Caco-2 (cell line): ENCODE data around the gene C3orf22. TPM values are rescaled to one million over a fixed set of nuclear protein-coding genes. Genes with fewer than 3 reads are reported as not detected.

Experiments used
- BruUV-seq: library from RNA; stranded (reverse); fragments of 400-500 nt; replicated peaks from 2 replicates; lab custom pipeline; 2021; lab: Mats Ljungman, UMichigan
- CTCF ChIA-PET: fragments of 300-600 bp; sonication (Branson Sonifier 250); formaldehyde crosslinking; loops from one replicate; lab custom pipeline; 2022; ENCODE audit warnings: antibody characterized with exemption; lab: Charles Lee
- POLR2A ChIA-PET: fragments of 300-600 bp; sonication (Branson Sonifier 250); formaldehyde crosslinking; loops from one replicate; lab custom pipeline; 2022; ENCODE audit warnings: antibody characterized with exemption; lab: Charles Lee
- DNase-seq, 2 experiments: peaks; one replicate each; pipeline versions ENCODE4 v3.0.0 to v3.0.0-alpha.2; 2020 to 2022
- H3K27me3 ChIP-seq: replicated peaks from 2 replicates; pipeline ENCODE4 v1.6.0; 2011; ENCODE audit warnings: low read length; ENCODE audit not compliant: control insufficient read depth, insufficient read depth
- H3K36me3 ChIP-seq: 2 replicates; pipeline ENCODE4 v1.5.1; 2011; ENCODE audit warnings: low read length; ENCODE audit not compliant: control insufficient read depth, insufficient read depth
- H3K4me1 ChIP-seq: fragments of 250-450 bp; sonication (Bioruptor Pico); 2 replicates; pipeline ENCODE4 v1.5.1; 2020; ENCODE audit warnings: mild to moderate bottlenecking
- H3K4me3 ChIP-seq: 2 replicates; pipeline ENCODE4 v1.5.1; 2011; ENCODE audit warnings: low read depth, mild to moderate bottlenecking, control low read depth, low read length
- H3K9me3 ChIP-seq: fragments of 250-450 bp; sonication (Bioruptor Pico); 2 replicates; pipeline ENCODE4 v1.5.1; 2020; ENCODE audit warnings: mild to moderate bottlenecking, moderate library complexity
- H3K27ac Mint-ChIP-seq: one replicate; pipeline ENCODE4 v1.8.0; 2022; ENCODE audit warnings: mixed read lengths; ENCODE audit not compliant: unreplicated experiment
- H3K27me3 Mint-ChIP-seq: one replicate; pipeline ENCODE4 v1.8.0; 2022; ENCODE audit warnings: mixed read lengths; ENCODE audit not compliant: insufficient read depth, unreplicated experiment
- H3K36me3 Mint-ChIP-seq: one replicate; pipeline ENCODE4 v1.8.0; 2022; ENCODE audit warnings: mild to moderate bottlenecking, mixed read lengths; ENCODE audit not compliant: insufficient read depth, unreplicated experiment
- H3K4me1 Mint-ChIP-seq: one replicate; pipeline ENCODE4 v1.8.0; 2022; ENCODE audit warnings: low read depth, mixed read lengths; ENCODE audit not compliant: unreplicated experiment
- H3K4me3 Mint-ChIP-seq: one replicate; pipeline ENCODE4 v1.8.0; 2022; ENCODE audit warnings: mild to moderate bottlenecking, moderate library complexity, mixed read lengths; ENCODE audit not compliant: unreplicated experiment
- H3K9me3 Mint-ChIP-seq: one replicate; pipeline ENCODE4 v1.8.0; 2022; ENCODE audit warnings: mixed read lengths; ENCODE audit not compliant: unreplicated experiment
- intact Hi-C: fragments of 100-400 bp; cut with micrococcal nuclease; formaldehyde crosslinking; loops from one replicate; pipeline ENCODE4 v1.10.0; 2022; ENCODE audit not compliant: unreplicated experiment
- total RNA-seq: library from RNA; stranded (reverse); gene quantifications from 2 replicates; pipeline ENCODE4 v1.2.3, GENCODE V29; 2022
- TF ChIP-seq, protein P1 (sequence below), 2 experiments: fragments of 200-600 bp in 1 of 2; IDR thresholded peaks; 1 replicate in 1 of 2; 2 replicates in 1 of 2; pipeline versions ENCODE4 v1.5.1 to v1.8.0; 2011 to 2022; ENCODE audit warnings: antibody characterized with exemption in 1 of 2, control low read depth in 1 of 2, inconsistent platforms in 1 of 2, low read depth in 1 of 2, low read length in 1 of 2, mild to moderate bottlenecking in 1 of 2, moderate library complexity in 1 of 2; ENCODE audit not compliant: insufficient read depth in 1 of 2, severe bottlenecking in 1 of 2, unreplicated experiment in 1 of 2

The C3orf22 gene
- total RNA-seq, 1 experiment from 2014 or later = not detected

DNA sequence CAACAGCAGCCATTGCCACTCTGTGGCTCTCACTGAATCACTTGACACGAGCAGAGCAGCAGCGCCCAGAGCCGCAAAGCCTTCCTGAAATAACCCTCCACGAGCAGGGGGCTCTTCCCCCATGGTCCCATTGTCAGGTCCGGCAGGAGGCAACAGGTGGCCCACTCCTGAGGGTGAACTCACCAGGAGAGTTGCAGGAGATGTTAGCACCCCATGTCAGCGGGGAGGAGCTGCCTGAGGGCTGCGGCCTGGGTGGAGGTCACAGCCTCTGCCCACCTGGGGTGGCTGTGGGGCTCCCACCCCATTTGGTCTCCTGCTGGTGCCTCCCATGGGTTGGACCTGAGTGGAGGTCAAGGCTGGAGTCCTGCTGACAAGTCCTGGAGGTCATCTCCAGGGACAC, 12.3 kb upstream of the C3orf22 start:
- H3K9me3 Mint-ChIP-seq = no peaks in the 10 kb centered on the region
- BruUV-seq = no TSS peak
- no peaks in the 10 kb centered on the region for H3K27me3 ChIP-seq
- H3K36me3 Mint-ChIP-seq = no peaks in the 10 kb centered on the region
- no peaks in the 10 kb centered on the region for H3K36me3 ChIP-seq
- no peak for DNase-seq
- H3K4me1 Mint-ChIP-seq = peaks cover 15% of the 10 kb centered on the region
- H3K9me3 ChIP-seq = no peaks in the 10 kb centered on the region
- H3K27me3 Mint-ChIP-seq = peaks cover 3% of the 10 kb centered on the region
- no peak overlapping the region for H3K4me3 Mint-ChIP-seq
- POLR2A ChIA-PET = no interaction called here
- no peak overlapping the region for H3K4me3 ChIP-seq
- no peak overlapping the region for H3K27ac Mint-ChIP-seq
- TF ChIP-seq, protein P1, sequence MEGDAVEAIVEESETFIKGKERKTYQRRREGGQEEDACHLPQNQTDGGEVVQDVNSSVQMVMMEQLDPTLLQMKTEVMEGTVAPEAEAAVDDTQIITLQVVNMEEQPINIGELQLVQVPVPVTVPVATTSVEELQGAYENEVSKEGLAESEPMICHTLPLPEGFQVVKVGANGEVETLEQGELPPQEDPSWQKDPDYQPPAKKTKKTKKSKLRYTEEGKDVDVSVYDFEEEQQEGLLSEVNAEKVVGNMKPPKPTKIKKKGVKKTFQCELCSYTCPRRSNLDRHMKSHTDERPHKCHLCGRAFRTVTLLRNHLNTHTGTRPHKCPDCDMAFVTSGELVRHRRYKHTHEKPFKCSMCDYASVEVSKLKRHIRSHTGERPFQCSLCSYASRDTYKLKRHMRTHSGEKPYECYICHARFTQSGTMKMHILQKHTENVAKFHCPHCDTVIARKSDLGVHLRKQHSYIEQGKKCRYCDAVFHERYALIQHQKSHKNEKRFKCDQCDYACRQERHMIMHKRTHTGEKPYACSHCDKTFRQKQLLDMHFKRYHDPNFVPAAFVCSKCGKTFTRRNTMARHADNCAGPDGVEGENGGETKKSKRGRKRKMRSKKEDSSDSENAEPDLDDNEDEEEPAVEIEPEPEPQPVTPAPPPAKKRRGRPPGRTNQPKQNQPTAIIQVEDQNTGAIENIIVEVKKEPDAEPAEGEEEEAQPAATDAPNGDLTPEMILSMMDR (IDR thresholded peaks at IDR 0.05; ENCODE audit: insufficient read depth in 1 of 2, low read depth in 1 of 2, low read length in 1 of 2, severe bottlenecking in 1 of 2, unreplicated experiment in 1 of 2) = no peak
- intact Hi-C loops = no loop called here
- H3K4me1 ChIP-seq = no peaks in the 10 kb centered on the region
- CTCF ChIA-PET = no interaction called here

DNA sequence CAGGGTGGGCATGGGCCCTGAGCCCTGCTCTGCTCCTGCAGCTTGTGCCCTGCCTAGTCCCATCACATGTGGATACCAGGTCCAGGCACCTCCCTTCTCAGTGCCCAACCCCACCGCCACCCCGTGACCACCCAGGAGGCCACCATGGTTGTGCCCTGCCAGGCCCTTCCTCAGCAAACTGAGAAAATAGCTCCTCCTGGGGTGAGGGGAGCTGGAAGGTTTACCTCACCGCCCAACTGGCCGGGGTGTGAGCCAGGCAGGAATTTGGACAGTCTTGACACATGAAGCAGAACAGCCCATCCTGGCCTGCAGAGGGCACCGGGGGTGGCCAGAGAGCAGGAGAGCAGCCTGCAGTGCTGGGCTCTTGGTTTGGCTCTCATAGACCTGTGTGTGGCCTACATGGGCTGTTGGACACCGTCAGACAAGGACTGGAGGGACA, 11.4 kb upstream of the C3orf22 start:
- Mint-ChIP-seq H3K36me3 (no peaks in the 10 kb centered on the region), H3K4me1 (peaks cover 15% of the 10 kb centered on the region), H3K27ac (no peak overlapping the region), H3K27me3 (peaks cover 3% of the 10 kb centered on the region), H3K9me3 (no peaks in the 10 kb centered on the region), H3K4me3 (no peak overlapping the region)
- no TSS peak for BruUV-seq
- H3K4me1 ChIP-seq = no peaks in the 10 kb centered on the region
- H3K27me3 ChIP-seq = no peaks in the 10 kb centered on the region
- no peaks in the 10 kb centered on the region for H3K36me3 ChIP-seq
- ChIA-PET CTCF (no interaction called here), POLR2A (no interaction called here)
- H3K4me3 ChIP-seq = no peak overlapping the region
- no peaks in the 10 kb centered on the region for H3K9me3 ChIP-seq
- intact Hi-C loops = no loop called here
- TF ChIP-seq, protein P1 (IDR thresholded peaks at IDR 0.05; ENCODE audit: insufficient read depth in 1 of 2, low read depth in 1 of 2, low read length in 1 of 2, severe bottlenecking in 1 of 2, unreplicated experiment in 1 of 2) = peak in 1 of 2 experiments; percentile 7
- peak in 1 of 2 experiments; percentile 18 for DNase-seq

DNA sequence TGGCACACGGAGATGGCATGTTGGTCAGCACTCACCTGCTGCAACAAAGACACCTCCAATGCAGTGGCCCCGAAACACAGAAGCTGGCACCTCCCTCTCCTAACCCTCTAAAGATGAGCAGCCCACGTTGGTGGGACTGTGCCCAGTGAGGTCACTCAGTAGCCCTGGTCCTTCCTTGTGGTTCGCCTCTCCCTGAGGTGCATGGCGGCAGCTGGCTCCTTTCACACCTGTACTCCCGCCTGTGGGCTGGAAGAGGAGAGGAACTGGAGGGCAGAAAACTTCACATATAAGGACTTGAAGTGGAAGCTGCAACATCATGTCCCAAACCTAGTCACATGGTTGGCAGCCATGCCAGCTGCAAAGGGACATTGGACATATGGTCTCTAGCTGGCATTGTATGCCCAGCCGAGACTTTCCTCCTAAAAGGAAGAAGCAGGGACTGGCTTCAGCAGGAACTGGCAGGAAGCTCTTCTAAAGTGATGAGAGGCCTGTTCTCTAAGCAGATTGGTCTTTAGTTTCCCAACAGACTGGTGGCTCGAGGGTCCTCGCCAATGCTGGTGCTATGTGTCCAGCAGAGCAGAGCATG, 10.8 kb upstream of the C3orf22 start:
- Mint-ChIP-seq H3K27ac (no peak overlapping the region), H3K36me3 (no peaks in the 10 kb centered on the region), H3K4me1 (peaks cover 15% of the 10 kb centered on the region), H3K27me3 (peaks cover 3% of the 10 kb centered on the region), H3K9me3 (no peaks in the 10 kb centered on the region), H3K4me3 (no peak overlapping the region)
- ChIA-PET POLR2A (no interaction called here), CTCF (interaction anchor here (0.8 kb wide), 1 partner anchor 50 kb away, joined by 5 read pairs; no protein-coding TSS in a partner anchor)
- no TSS peak for BruUV-seq
- Histone ChIP-seq H3K27me3 (no peaks in the 10 kb centered on the region), H3K36me3 (no peaks in the 10 kb centered on the region), H3K9me3 (no peaks in the 10 kb centered on the region), H3K4me3 (no peak overlapping the region), H3K4me1 (no peaks in the 10 kb centered on the region)
- intact Hi-C loops = no loop called here
- TF ChIP-seq, protein P1 (IDR thresholded peaks at IDR 0.05; ENCODE audit: insufficient read depth in 1 of 2, low read depth in 1 of 2, low read length in 1 of 2, severe bottlenecking in 1 of 2, unreplicated experiment in 1 of 2) = no peak
- no peak for DNase-seq
